Lung (tissue), 12 donors: ENCODE data around the gene RXFP4. TPM values are rescaled to one million over a fixed set of nuclear protein-coding genes. Genes with fewer than 3 reads are reported as not detected.

Experiments used
- ATAC-seq: fragments of 200-7000 bp; cut with Tn5 transposase; one replicate; pipeline ENCODE4 v1.9.1; 2020; ENCODE audit warnings: moderate number of reproducible peaks; ENCODE audit not compliant: insufficient read depth, low FRiP score
- DNase-seq, 3 donors: peaks; one replicate each; pipeline ENCODE4 v3.0.0-alpha.2; 2013 to 2017
- H3K27ac ChIP-seq, 2 donors: one replicate each; pipeline ENCODE4 v1.5.1; 2013; ENCODE audit warnings: mild to moderate bottlenecking in 2 of 2, moderate library complexity in 2 of 2, control low read depth in 1 of 2, inconsistent platforms in 1 of 2, low read depth in 1 of 2, low read length in 1 of 2
- H3K27me3 ChIP-seq, 3 donors: one replicate each; pipeline ENCODE4 v1.5.1; 2013; ENCODE audit warnings: low read length in 2 of 3; ENCODE audit not compliant: control insufficient read depth in 3 of 3, insufficient read depth in 3 of 3
- H3K36me3 ChIP-seq, 4 donors: one replicate each; pipeline ENCODE4 v1.5.1; 2013; ENCODE audit warnings: low read length in 4 of 4, mild to moderate bottlenecking in 1 of 4, moderate library complexity in 1 of 4; ENCODE audit not compliant: control insufficient read depth in 4 of 4, insufficient read depth in 4 of 4
- H3K4me1 ChIP-seq, 5 donors: one replicate each; pipeline ENCODE4 v1.5.1; 2013; ENCODE audit warnings: low read length in 5 of 5, mild to moderate bottlenecking in 2 of 5, moderate library complexity in 1 of 5; ENCODE audit not compliant: control insufficient read depth in 5 of 5, insufficient read depth in 5 of 5
- H3K4me3 ChIP-seq: one replicate; pipeline ENCODE4 v1.5.1; 2013; ENCODE audit warnings: mild to moderate bottlenecking, control low read depth, moderate library complexity
- H3K9ac ChIP-seq, 2 donors: one replicate each; pipeline ENCODE4 v1.5.1; 2013; ENCODE audit warnings: low read length in 2 of 2, control low read depth in 1 of 2; ENCODE audit not compliant: insufficient read depth in 1 of 2
- H3K9me3 ChIP-seq, 4 donors: one replicate each; pipeline ENCODE4 v1.5.1; 2013; ENCODE audit warnings: low read length in 3 of 4, mild to moderate bottlenecking in 1 of 4, moderate library complexity in 1 of 4; ENCODE audit not compliant: control insufficient read depth in 4 of 4, insufficient read depth in 3 of 4
- WGBS, 2 donors: extraction: QIAGEN DNeasy Blood & Tissue Kit; methylation state at CpG; one replicate each; pipeline ENCODE4 v1.1.7; 2013; 5-methylcytosine and 5-hydroxymethylcytosine counted together
- polyA plus RNA-seq, 2 donors: library from polyadenylated mRNA; stranded (reverse); fragments of 200-250 nt; gene quantifications; one replicate each; pipeline ENCODE4 v1.2.1, GENCODE V29; 2013
- total RNA-seq, 2 donors: library from RNA; depleted of rRNA in 1 of 2; stranded (reverse); fragments of >200 nt in 1 of 2; gene quantifications; one replicate each; pipeline ENCODE4 v1.2.1, GENCODE V29; 2014 to 2021
- TF ChIP-seq, protein P1 (sequence below): IDR thresholded peaks from 2 replicates; pipeline ENCODE4 v1.5.1; 2012; ENCODE audit warnings: mild to moderate bottlenecking; ENCODE audit errors: control extremely low read depth, extremely low read depth
- donor health status: control.
- donor health status: control.
- donor health status: Bipolar disorder and iron deficiency.
- donor health status: healthy.
- donor health status: DM: yes; HTN: yes; CAD: no.

The RXFP4 gene
- total and polyA plus RNA-seq, 4 donors: 0.05 to 0.20 TPM; not detected in 2

DNA sequence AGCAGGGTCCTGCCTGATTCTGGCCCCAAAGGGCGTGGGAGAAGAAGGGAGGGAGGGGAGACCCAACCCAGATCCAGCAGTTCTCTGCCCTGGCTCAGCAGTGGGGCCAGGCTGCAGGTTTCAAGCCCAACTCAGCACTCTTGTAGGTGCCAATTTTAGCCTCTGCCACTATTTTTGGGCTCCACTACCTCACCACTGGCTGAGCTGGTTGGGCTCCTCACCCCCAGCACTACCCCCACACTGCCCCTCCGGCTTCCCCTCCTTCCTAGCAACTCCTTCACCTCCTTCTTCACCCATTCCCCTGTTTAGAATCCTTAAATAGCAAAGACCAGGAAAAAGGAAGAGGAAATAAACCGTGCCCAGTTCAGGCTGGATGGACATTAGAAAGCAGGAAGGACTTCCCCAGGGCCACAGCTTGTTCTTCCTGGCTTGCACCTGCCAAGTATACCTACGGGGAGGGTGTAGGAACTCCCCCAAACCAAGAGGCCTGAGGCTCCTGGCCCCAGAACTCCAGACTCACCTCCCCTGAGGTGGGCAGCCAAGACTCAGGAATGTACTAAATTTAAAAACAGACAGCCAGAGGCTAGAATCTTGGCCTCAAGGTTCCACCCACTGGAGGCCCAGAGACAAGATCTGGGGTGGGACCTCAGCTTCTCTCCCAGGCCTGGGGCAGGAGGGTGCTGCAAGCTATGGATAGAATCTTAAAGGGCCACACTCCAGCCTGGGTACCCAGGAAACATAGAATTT lies 38.3 kb downstream of the RXFP4 start:
- TF ChIP-seq, protein P1, sequence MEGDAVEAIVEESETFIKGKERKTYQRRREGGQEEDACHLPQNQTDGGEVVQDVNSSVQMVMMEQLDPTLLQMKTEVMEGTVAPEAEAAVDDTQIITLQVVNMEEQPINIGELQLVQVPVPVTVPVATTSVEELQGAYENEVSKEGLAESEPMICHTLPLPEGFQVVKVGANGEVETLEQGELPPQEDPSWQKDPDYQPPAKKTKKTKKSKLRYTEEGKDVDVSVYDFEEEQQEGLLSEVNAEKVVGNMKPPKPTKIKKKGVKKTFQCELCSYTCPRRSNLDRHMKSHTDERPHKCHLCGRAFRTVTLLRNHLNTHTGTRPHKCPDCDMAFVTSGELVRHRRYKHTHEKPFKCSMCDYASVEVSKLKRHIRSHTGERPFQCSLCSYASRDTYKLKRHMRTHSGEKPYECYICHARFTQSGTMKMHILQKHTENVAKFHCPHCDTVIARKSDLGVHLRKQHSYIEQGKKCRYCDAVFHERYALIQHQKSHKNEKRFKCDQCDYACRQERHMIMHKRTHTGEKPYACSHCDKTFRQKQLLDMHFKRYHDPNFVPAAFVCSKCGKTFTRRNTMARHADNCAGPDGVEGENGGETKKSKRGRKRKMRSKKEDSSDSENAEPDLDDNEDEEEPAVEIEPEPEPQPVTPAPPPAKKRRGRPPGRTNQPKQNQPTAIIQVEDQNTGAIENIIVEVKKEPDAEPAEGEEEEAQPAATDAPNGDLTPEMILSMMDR: no peak
- H3K36me3 ChIP-seq: peaks cover 0 to 3% (median 0%) of the 10 kb centered on the region in 4 donors
- H3K4me1 ChIP-seq: peaks cover 22 to 79% (median 31%) of the 10 kb centered on the region in 5 donors
- no peaks in the 10 kb centered on the region for H3K9me3 ChIP-seq
- H3K27ac ChIP-seq: peak overlapping the region; percentile 89 to 97
- no peak overlapping the region for H3K4me3 ChIP-seq
- peak overlapping the region in 1 of 2 donors; percentile 89 for H3K9ac ChIP-seq
- ATAC-seq (no peak), DNase-seq (no peak)
- H3K27me3 ChIP-seq: no peaks in the 10 kb centered on the region
- WGBS, 2 donors: 4 to 13% methylated on average over 4 of the region's 4 CpGs

DNA sequence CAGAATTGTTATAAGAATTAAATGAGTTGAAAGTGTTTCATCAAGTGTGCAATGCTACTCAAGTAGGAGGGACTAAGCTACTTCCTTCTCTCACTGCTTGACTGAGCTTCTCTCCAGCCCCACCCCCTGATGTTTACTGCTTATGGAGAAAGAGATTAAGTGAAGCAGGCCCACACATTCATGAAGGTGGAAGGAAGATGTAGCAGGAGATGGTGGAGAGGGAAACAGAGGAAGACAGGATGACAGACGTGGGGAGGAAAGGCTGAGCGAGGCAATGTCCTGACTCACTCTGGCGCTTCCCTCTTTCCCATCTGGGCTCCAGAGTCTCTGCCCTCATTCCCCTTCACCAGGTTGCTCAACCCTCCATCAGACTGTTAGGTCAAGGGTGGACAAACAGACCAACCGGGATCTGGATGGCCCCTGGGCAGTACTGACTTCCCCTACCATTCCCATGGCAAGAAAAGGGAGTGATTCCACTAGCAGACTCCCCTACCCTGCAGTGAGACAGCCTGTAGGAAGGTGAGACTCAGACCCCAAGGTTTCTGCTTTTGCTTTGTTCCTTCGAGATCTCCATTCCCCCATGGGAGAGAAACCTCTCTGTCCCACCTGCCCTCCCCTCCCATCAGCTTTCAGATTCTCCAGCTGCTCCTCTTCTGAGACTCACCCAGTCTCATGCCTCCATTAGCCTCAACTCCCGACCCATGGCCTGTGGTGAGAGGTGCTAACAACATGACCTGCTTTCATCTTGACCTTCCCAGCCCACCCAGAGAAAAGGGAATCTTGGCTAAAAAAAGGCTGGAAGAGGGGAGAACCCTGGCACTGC lies 40.0 kb downstream of the RXFP4 start:
- no peak for ATAC-seq
- Histone ChIP-seq H3K4me1 (peaks cover 11 to 62% (median 23%) of the 10 kb centered on the region in 5 donors), H3K4me3 (no peak overlapping the region), H3K9me3 (no peaks in the 10 kb centered on the region), H3K27me3 (no peaks in the 10 kb centered on the region), H3K9ac (peak overlapping the region in 1 of 2 donors; percentile 2), H3K36me3 (peaks cover 0 to 3% (median 0%) of the 10 kb centered on the region in 4 donors), H3K27ac (peak overlapping the region; percentile 84 to 89)
- WGBS, 2 donors: 24 to 39% methylated on average over 6 of the region's 6 CpGs
- TF ChIP-seq, protein P1: no peak
- DNase-seq: peak in 1 of 3 donors; percentile 57

GRCh38 chr1:155982106-155982505 lies 40.7 kb downstream of the RXFP4 start:
- Histone ChIP-seq H3K9ac (no peak overlapping the region), H3K27me3 (no peaks in the 10 kb centered on the region), H3K27ac (peak overlapping the region; percentile 43 to 84), H3K9me3 (no peaks in the 10 kb centered on the region), H3K4me1 (peaks cover 11 to 58% (median 23%) of the 10 kb centered on the region in 5 donors), H3K4me3 (no peak overlapping the region), H3K36me3 (peaks cover 0 to 3% (median 0%) of the 10 kb centered on the region in 4 donors)
- DNase-seq (no peak), ATAC-seq (no peak)
- TF ChIP-seq, protein P1: no peak
- 66 to 72% methylated on average over 7 of the region's 7 CpGs for WGBS, 2 donors
